ENCODE data around the gene ATG4B.

DNA sequence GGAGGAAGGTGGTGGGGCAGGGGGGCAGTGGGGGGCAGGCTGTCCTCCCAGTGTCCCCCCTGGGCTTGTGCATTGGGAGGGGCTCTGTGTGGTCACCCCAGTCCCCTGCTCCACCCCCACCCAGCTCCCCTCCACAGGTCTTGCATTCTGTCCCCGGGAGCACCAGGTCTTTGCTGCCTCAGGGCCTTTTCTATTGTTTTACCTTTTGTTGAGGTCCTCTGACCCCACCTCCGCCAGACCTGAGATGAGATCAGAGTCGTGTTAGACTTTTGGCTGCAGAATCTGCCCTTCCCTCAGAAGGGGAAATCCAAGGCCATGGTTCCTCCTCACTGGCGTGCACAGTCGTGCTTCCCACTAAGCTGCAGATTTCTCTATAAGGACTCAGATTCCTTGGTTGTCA is 20.8 kb downstream of the ATG4B start:
- TF ChIP-seq, protein P1, sequence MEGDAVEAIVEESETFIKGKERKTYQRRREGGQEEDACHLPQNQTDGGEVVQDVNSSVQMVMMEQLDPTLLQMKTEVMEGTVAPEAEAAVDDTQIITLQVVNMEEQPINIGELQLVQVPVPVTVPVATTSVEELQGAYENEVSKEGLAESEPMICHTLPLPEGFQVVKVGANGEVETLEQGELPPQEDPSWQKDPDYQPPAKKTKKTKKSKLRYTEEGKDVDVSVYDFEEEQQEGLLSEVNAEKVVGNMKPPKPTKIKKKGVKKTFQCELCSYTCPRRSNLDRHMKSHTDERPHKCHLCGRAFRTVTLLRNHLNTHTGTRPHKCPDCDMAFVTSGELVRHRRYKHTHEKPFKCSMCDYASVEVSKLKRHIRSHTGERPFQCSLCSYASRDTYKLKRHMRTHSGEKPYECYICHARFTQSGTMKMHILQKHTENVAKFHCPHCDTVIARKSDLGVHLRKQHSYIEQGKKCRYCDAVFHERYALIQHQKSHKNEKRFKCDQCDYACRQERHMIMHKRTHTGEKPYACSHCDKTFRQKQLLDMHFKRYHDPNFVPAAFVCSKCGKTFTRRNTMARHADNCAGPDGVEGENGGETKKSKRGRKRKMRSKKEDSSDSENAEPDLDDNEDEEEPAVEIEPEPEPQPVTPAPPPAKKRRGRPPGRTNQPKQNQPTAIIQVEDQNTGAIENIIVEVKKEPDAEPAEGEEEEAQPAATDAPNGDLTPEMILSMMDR (IDR thresholded peaks at IDR 0.05), result no peak
- TF ChIP-seq POLR2A (IDR thresholded peaks at IDR 0.05; ENCODE audit: low read depth), result no peak
- TF ChIP-seq POLR2AphosphoS5 (IDR thresholded peaks at IDR 0.05), result no peak
- TF ChIP-seq EP300 (IDR thresholded peaks at IDR 0.05), result no peak

Data from esophagus muscularis mucosa (tissue), 4 donors.